HCT116 (cell line): Measurements from ENCODE around the gene ATRIP. TPM values are rescaled to one million over a fixed set of nuclear protein-coding genes. Genes with fewer than 3 reads are reported as not detected.

Experiments
- ATAC-seq: fragments of 200-7000 bp; cut with Tn5 transposase; 2 replicates; pipeline ENCODE4 v1.9.1; 2020; ENCODE audit warnings: mild to moderate bottlenecking, moderate library complexity
- BruUV-seq: library from RNA; stranded (reverse); fragments of 400-500 nt; replicated peaks from 2 replicates; lab custom pipeline; 2021; lab: Mats Ljungman, UMichigan
- CTCF ChIA-PET: fragments of 300-600 bp; sonication (Branson Sonifier 250); formaldehyde crosslinking; loops from one replicate; lab custom pipeline; 2021; ENCODE audit warnings: antibody characterized with exemption; lab: Charles Lee
- POLR2A ChIA-PET: fragments of 300-600, 350-600 bp; sonication (Branson Sonifier 250); formaldehyde crosslinking; loops from one replicate; lab custom pipeline; 2021; ENCODE audit warnings: antibody characterized with exemption; lab: Charles Lee
- RAD21 ChIA-PET, 2 experiments: fragments of 300-600 bp; sonication (Branson Sonifier 250); formaldehyde crosslinking; loops; one replicate each; lab custom pipeline; 2023; ENCODE audit warnings: low total read pairs in 2 of 2; ENCODE audit not compliant: uncharacterized antibody in 2 of 2, unreplicated experiment in 2 of 2, low non-redundant PET in 1 of 2; lab: Charles Lee
- DNase-seq: peaks from one replicate; pipeline ENCODE4 v3.0.0-alpha.2; 2010; ENCODE audit warnings: low read depth, low spot score
- H2AFZ ChIP-seq: fragments of 200-600 bp; shearing (Covaris generic), sonication (generic); 2 replicates; pipeline ENCODE4 v1.6.1; 2017; ENCODE audit warnings: low read depth, mixed run types, mixed read lengths, antibody characterized with exemption, low read length; ENCODE audit not compliant: poor library complexity, severe bottlenecking
- H3K27ac ChIP-seq: 2 replicates; pipeline ENCODE4 v1.5.1; 2012; ENCODE audit warnings: low read depth, low read length
- H3K27me3 ChIP-seq: fragments of 200-600 bp; sonication (generic); 2 replicates; pipeline ENCODE4 v1.6.1; 2016; ENCODE audit warnings: mixed run types, low read length, mixed read lengths; ENCODE audit not compliant: insufficient read depth
- H3K36me3 ChIP-seq, 2 experiments: fragments of 200-500 bp in 1 of 2; fragments of 200-600 bp in 1 of 2; sonication (Bioruptor generic) in 1 of 2; sonication (generic) in 1 of 2; 2 replicates each; pipeline versions ENCODE4 v1.5.1 to v1.6.1; 2014 to 2016; ENCODE audit warnings: low read length in 2 of 2, inconsistent platforms in 1 of 2, mixed read lengths in 1 of 2, mixed run types in 1 of 2; ENCODE audit not compliant: insufficient read depth in 2 of 2, control insufficient read depth in 1 of 2
- H3K4me1 ChIP-seq, 2 experiments: fragments of 200-600 bp in 1 of 2; sonication (generic) in 1 of 2; 2 replicates each; pipeline versions ENCODE4 v1.5.1 to v1.6.1; 2012 to 2017; ENCODE audit warnings: low read length in 2 of 2, inconsistent platforms in 1 of 2, mild to moderate bottlenecking in 1 of 2, mixed read lengths in 1 of 2, mixed run types in 1 of 2, moderate library complexity in 1 of 2; ENCODE audit not compliant: insufficient read depth in 2 of 2, control insufficient read depth in 1 of 2
- H3K4me2 ChIP-seq: fragments of 200-600 bp; sonication (generic); 2 replicates; pipeline ENCODE4 v1.6.1; 2017; ENCODE audit warnings: mixed run types, low read length, mixed read lengths
- H3K4me3 ChIP-seq, 2 experiments: fragments of 200-600 bp in 1 of 2; sonication (generic) in 1 of 2; replicated peaks in 1 of 2; 2 replicates each; pipeline ENCODE4 v1.5.1; 2011 to 2016; ENCODE audit warnings: low read length in 2 of 2, control low read depth in 1 of 2, low read depth in 1 of 2, mild to moderate bottlenecking in 1 of 2, mixed read lengths in 1 of 2, mixed run types in 1 of 2
- H3K79me2 ChIP-seq: fragments of 200-600 bp; sonication (generic); 2 replicates; pipeline ENCODE4 v1.6.1; 2017; ENCODE audit warnings: mild to moderate bottlenecking, mixed run types, low read length, moderate library complexity, mixed read lengths; ENCODE audit not compliant: insufficient read depth
- H3K9ac ChIP-seq: fragments of 200-600 bp; sonication (generic); 2 replicates; pipeline ENCODE4 v1.6.1; 2016; ENCODE audit warnings: low read length, mixed read lengths
- H3K9me2 ChIP-seq: fragments of 200-600 bp; sonication (generic), shearing (Covaris generic); 2 replicates; pipeline ENCODE4 v1.6.1; 2017; ENCODE audit warnings: mixed run types, mild to moderate bottlenecking, moderate library complexity; ENCODE audit not compliant: insufficient read depth
- H3K9me3 ChIP-seq, 2 experiments: fragments of 200-500 bp in 1 of 2; fragments of 200-600 bp in 1 of 2; sonication (Bioruptor generic) in 1 of 2; sonication (generic) in 1 of 2; 2 replicates each; pipeline ENCODE4 v1.6.1; 2014 to 2017; ENCODE audit warnings: low read length in 2 of 2, mixed read lengths in 2 of 2, inconsistent platforms in 1 of 2, low read depth in 1 of 2, mild to moderate bottlenecking in 1 of 2, mixed run types in 1 of 2, moderate library complexity in 1 of 2; ENCODE audit not compliant: control insufficient read depth in 1 of 2, insufficient read depth in 1 of 2
- H4K20me1 ChIP-seq: fragments of 200-600 bp; sonication (generic), shearing (Covaris generic); 2 replicates; pipeline ENCODE4 v1.6.1; 2017; ENCODE audit warnings: mixed run types, mild to moderate bottlenecking, moderate library complexity; ENCODE audit not compliant: insufficient read depth
- CEBPB ChIP-seq: IDR thresholded peaks from 2 replicates; pipeline ENCODE4 v1.6.1; 2012; ENCODE audit warnings: low read depth
- EGR1 ChIP-seq: IDR thresholded peaks from 2 replicates; pipeline ENCODE4 v1.6.1; 2012; ENCODE audit warnings: low read depth
- EZH2phosphoT487 ChIP-seq: fragments of 200-600 bp; IDR thresholded peaks from 2 replicates; pipeline ENCODE4 v1.6.1; 2018; ENCODE audit warnings: antibody characterized with exemption, borderline replicate concordance
- POLR2AphosphoS5 ChIP-seq: IDR thresholded peaks from 2 replicates; pipeline ENCODE4 v1.6.1; 2011; ENCODE audit warnings: mild to moderate bottlenecking, low read depth, low read length, moderate library complexity
- SIN3A ChIP-seq: IDR thresholded peaks from 2 replicates; pipeline ENCODE4 v1.6.1; 2012; ENCODE audit warnings: low read depth
- TCF7L2 ChIP-seq: IDR thresholded peaks from 2 replicates; pipeline ENCODE4 v1.7.0; 2011; ENCODE audit warnings: borderline replicate concordance, inconsistent platforms; ENCODE audit not compliant: insufficient read depth, insufficient read length; ENCODE audit errors: extremely low read depth
- YY1 ChIP-seq: IDR thresholded peaks from 2 replicates; pipeline ENCODE4 v1.6.1; 2011; ENCODE audit warnings: low read length, low read depth, moderate library complexity, mild to moderate bottlenecking; ENCODE audit not compliant: insufficient replicate concordance; ENCODE audit errors: extremely low read depth
- intact Hi-C: fragments of 100-400 bp; cut with micrococcal nuclease; formaldehyde crosslinking; loops from 2 replicates; pipeline ENCODE4 v1.10.0; 2022
- total RNA-seq: library from RNA; stranded (reverse); gene quantifications from one replicate; pipeline ENCODE4 v1.2.1, GENCODE V29; 2021; ENCODE audit not compliant: unreplicated experiment
- TF ChIP-seq, protein P1 (sequence below): IDR thresholded peaks from 2 replicates; pipeline ENCODE4 v1.6.1; 2011; ENCODE audit warnings: mild to moderate bottlenecking, low read length, moderate library complexity; ENCODE audit not compliant: insufficient replicate concordance; ENCODE audit errors: extremely low read depth
- TF ChIP-seq, protein P2 (sequence below): IDR thresholded peaks from 2 replicates; pipeline ENCODE4 v1.6.1; 2012

Gene ATRIP
- total RNA-seq, 1 experiment from 2014 or later: 15.6 TPM

DNA sequence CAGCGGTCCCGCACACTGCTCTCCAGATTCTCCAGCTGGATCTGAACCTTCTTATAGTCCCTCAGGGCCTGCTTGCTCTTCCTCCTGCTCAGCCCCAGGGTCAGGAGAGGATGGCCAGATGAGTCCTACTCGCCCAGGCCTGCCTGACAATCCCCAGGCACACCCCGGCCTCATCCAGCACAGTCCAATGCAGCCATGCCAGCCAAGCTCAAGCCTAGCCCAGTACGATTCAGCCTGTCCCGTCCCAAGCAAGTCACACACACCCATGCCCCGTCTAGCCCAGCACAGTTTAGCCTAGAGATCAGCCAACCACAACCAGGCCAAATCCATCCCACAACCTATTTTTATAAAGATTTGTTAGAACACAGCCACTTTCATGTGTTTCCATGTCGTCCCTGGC is 33.5 kb upstream of the ATRIP start:
- TF ChIP-seq EGR1: no peak
- TF ChIP-seq YY1: no peak
- TF ChIP-seq TCF7L2: no peak
- TF ChIP-seq EZH2phosphoT487: no peak
- Histone ChIP-seq H3K9ac (no peak overlapping the region), H3K27ac (no peak overlapping the region), H3K4me2 (no peak overlapping the region), H3K9me3 (no peaks in the 10 kb centered on the region), H3K27me3 (no peaks in the 10 kb centered on the region), H3K4me1 (no peaks in the 10 kb centered on the region), H3K79me2 (no peaks in the 10 kb centered on the region), H4K20me1 (no peaks in the 10 kb centered on the region), H3K9me2 (no peaks in the 10 kb centered on the region), H3K4me3 (no peak overlapping the region), H2AFZ (no peak overlapping the region), H3K36me3 (peaks cover 0 to 3% of the 10 kb centered on the region in 2 experiments; a peak in 2 of 4 replicates)
- DNase-seq: no peak
- no peak for ATAC-seq
- intact Hi-C loops: no loop called here
- BruUV-seq: no TSS peak
- RAD21 ChIA-PET: no interaction called here
- POLR2A ChIA-PET: no interaction called here
- CTCF ChIA-PET: interaction anchor here (1.6 kb wide), 1 partner anchor 12 kb away, joined by 5 read pairs; no protein-coding TSS in a partner anchor

- Histone ChIP-seq H3K36me3 (peaks cover 0 to 3% of the 10 kb centered on the region in 2 experiments; a peak in 2 of 4 replicates), H3K9ac (no peak overlapping the region), H3K27ac (no peak overlapping the region), H3K4me2 (no peak overlapping the region), H4K20me1 (no peaks in the 10 kb centered on the region), H3K4me1 (no peaks in the 10 kb centered on the region), H3K9me3 (no peaks in the 10 kb centered on the region), H3K9me2 (no peaks in the 10 kb centered on the region), H2AFZ (no peak overlapping the region), H3K79me2 (no peaks in the 10 kb centered on the region), H3K4me3 (no peak overlapping the region), H3K27me3 (no peaks in the 10 kb centered on the region)
- POLR2A ChIA-PET: no interaction called here
- ATAC-seq: no peak
- CTCF ChIA-PET: no interaction called here
- no peak for DNase-seq
- BruUV-seq: no TSS peak
- intact Hi-C loops: no loop called here
- RAD21 ChIA-PET: no interaction called here
- TF ChIP-seq, protein P1, sequence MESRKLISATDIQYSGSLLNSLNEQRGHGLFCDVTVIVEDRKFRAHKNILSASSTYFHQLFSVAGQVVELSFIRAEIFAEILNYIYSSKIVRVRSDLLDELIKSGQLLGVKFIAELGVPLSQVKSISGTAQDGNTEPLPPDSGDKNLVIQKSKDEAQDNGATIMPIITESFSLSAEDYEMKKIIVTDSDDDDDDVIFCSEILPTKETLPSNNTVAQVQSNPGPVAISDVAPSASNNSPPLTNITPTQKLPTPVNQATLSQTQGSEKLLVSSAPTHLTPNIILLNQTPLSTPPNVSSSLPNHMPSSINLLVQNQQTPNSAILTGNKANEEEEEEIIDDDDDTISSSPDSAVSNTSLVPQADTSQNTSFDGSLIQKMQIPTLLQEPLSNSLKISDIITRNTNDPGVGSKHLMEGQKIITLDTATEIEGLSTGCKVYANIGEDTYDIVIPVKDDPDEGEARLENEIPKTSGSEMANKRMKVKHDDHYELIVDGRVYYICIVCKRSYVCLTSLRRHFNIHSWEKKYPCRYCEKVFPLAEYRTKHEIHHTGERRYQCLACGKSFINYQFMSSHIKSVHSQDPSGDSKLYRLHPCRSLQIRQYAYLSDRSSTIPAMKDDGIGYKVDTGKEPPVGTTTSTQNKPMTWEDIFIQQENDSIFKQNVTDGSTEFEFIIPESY: no peak
- TF ChIP-seq TCF7L2: no peak
- no peak for TF ChIP-seq CEBPB
- no peak for TF ChIP-seq SIN3A
- no peak for TF ChIP-seq EZH2phosphoT487
- TF ChIP-seq, protein P2, sequence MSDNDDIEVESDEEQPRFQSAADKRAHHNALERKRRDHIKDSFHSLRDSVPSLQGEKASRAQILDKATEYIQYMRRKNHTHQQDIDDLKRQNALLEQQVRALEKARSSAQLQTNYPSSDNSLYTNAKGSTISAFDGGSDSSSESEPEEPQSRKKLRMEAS: no peak
- no peak for TF ChIP-seq POLR2AphosphoS5
Measured at GRCh38 chr3:48413611-48414010, 32.9 kb upstream of the ATRIP start.
